ENCODE results near the gene MAP2. TPM values are rescaled to one million over a fixed set of nuclear protein-coding genes. Genes with fewer than 3 reads are reported as not detected.
A peak's percentile ranks its signal among the peaks of the same experiment; 100 is the strongest.

MAP2 gene
- total RNA-seq, 4 donors from 2014 or later, result 5.8 to 14.5 (median 8.8) TPM

DNA sequence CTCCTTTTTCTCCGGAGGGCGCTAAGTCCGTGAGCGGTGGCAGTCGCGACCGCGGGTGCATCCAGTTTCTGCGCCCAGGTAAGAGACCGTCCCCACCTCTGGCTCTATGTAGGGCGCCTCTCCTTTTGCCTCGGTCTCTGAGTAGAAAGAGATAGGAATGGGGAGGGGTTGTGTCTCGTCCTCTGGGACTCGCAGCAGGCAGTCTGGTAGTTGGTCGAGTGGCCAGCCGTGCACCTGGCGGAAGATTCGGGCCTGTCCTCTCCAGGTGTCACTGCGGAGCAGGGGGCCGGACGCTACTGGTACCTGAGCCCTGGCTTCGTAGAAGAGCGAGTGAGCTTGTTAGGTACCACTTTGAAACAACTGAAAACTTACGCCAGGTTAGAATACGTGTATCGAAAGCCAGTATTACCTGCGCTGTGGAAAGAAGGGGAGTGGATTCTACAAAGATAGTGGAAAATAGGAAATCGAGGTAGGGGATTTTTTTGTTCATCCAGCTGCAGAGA, 403 bp downstream of the MAP2 start:
- H3K36me3 ChIP-seq, result no peaks in the 10 kb centered on the region
- H3K27ac ChIP-seq, result peak overlapping the region; percentile 46 to 84 (median 76)
- TF ChIP-seq, protein P1, sequence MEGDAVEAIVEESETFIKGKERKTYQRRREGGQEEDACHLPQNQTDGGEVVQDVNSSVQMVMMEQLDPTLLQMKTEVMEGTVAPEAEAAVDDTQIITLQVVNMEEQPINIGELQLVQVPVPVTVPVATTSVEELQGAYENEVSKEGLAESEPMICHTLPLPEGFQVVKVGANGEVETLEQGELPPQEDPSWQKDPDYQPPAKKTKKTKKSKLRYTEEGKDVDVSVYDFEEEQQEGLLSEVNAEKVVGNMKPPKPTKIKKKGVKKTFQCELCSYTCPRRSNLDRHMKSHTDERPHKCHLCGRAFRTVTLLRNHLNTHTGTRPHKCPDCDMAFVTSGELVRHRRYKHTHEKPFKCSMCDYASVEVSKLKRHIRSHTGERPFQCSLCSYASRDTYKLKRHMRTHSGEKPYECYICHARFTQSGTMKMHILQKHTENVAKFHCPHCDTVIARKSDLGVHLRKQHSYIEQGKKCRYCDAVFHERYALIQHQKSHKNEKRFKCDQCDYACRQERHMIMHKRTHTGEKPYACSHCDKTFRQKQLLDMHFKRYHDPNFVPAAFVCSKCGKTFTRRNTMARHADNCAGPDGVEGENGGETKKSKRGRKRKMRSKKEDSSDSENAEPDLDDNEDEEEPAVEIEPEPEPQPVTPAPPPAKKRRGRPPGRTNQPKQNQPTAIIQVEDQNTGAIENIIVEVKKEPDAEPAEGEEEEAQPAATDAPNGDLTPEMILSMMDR (IDR thresholded peaks at IDR 0.05), result no peak
- TF ChIP-seq POLR2A (IDR thresholded peaks at IDR 0.05), result no peak
- H3K4me3 ChIP-seq, result peak overlapping the region; percentile 53 to 69 (median 64)
- WGBS, 2 donors, result 2 to 4% methylated on average over 6 to 27 of the region's 28 CpGs
- peaks cover 0 to 51% (median 16%) of the 10 kb centered on the region in 3 donors for H3K4me1 ChIP-seq
- H3K27me3 ChIP-seq, result no peaks in the 10 kb centered on the region
- intact Hi-C loops (cut with DNase I), result loop anchor here (5.0 to 10.0 kb wide), 2 partner anchors 87 to 131 kb away; no protein-coding TSS in a partner anchor
- no peak for DNase-seq
- H3K9me3 ChIP-seq, result no peaks in the 10 kb centered on the region

DNA sequence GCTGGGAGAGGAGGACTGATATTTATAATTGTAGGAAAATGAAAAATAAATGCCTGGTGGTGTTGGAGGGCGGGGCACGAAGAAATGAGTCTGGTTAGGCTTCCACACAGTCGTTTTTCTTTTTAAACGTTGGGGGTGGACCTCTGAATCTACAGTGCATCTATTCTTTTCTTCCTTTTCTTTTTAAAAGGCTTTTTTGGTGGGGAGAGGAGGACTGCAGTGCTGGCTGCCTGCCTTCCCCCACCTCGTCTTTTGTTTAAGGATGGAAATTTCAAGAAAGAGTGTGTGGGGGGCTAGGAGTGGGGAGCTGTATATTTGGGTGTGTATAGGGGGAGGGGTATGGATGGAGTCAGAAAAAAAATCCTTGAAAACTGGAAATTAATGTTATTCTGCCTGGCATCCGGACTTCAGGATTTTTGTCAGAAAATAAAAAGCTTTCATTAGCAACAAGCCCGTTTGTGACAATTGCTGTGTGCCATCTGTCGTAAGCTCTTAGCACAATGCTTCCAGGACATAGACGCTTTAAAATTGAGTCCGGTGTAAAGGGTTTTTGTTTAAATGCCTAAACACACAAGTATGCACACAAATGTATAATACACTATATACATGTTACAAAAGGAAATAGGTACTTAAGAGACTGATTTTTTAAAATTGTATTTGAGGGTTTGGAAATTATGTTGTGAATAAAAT, 1.1 kb downstream of the MAP2 start:
- Histone ChIP-seq H3K4me3 (peak overlapping the region; percentile 53 to 69 (median 64)), H3K27me3 (no peaks in the 10 kb centered on the region), H3K36me3 (no peaks in the 10 kb centered on the region), H3K4me1 (peaks cover 0 to 51% (median 16%) of the 10 kb centered on the region in 3 donors), H3K9me3 (no peaks in the 10 kb centered on the region), H3K27ac (peak overlapping the region in 1 of 4 donors; percentile 84)
- TF ChIP-seq, protein P1 (IDR thresholded peaks at IDR 0.05), result no peak
- no peak for TF ChIP-seq POLR2A (IDR thresholded peaks at IDR 0.05)
- intact Hi-C loops (cut with DNase I), result loop anchor here (5.0 to 10.0 kb wide), 2 partner anchors 88 to 130 kb away; no protein-coding TSS in a partner anchor
- WGBS, 2 donors, result 3 to 5% methylated on average over 10 of the region's 10 CpGs
- DNase-seq, result no peak

DNA sequence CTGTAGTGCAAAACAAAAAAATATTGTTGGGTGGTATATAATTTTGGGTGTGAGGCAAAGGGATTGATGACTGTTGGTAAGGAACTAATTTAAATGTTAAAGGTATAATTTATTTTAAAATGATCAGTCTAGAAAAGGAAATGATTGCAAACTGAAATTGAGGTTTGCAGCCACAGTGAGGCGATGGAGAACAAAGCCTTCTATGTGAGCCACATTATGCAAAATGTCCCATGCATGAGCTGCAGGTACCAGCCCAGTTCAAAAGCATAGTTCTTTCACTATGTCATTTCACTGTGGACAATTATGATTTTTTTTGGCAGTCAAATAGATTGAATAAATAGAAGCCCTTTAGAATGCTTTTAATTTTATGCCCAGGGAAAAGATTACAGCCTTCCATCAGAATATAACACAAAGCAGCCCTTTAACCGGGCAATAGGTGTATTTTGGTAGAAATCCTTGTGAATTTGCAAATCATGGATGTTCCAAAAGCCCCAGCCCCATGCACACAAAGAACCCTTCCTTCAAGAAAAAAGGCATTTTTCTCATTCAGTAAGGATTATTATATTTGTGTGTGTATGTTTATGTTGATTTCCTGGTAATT, 1.7 kb downstream of the MAP2 start:
- Histone ChIP-seq H3K36me3 (no peaks in the 10 kb centered on the region), H3K9me3 (no peaks in the 10 kb centered on the region), H3K27ac (peak overlapping the region in 1 of 4 donors; percentile 84), H3K4me3 (peak overlapping the region in 3 of 4 donors; percentile 62 to 69 (median 67)), H3K4me1 (peaks cover 0 to 51% (median 16%) of the 10 kb centered on the region in 3 donors), H3K27me3 (no peaks in the 10 kb centered on the region)
- intact Hi-C loops (cut with DNase I), result loop anchor here (10.0 kb wide), 1 partner anchor 129 kb away; no protein-coding TSS in a partner anchor
- WGBS, 2 donors, result 34 to 35% methylated on average over 2 of the region's 2 CpGs
- TF ChIP-seq POLR2A (IDR thresholded peaks at IDR 0.05), result no peak
- TF ChIP-seq, protein P1 (IDR thresholded peaks at IDR 0.05), result peak in 5 of 6 experiments; percentile 29 to 64 (median 39)
- no peak for DNase-seq

- Histone ChIP-seq H3K27ac (peak overlapping the region in 2 of 4 donors; percentile 26 to 60), H3K27me3 (no peaks in the 10 kb centered on the region), H3K9me3 (no peaks in the 10 kb centered on the region), H3K36me3 (no peaks in the 10 kb centered on the region), H3K4me1 (peaks cover 0 to 53% (median 16%) of the 10 kb centered on the region in 3 donors), H3K4me3 (no peak overlapping the region)
- intact Hi-C loops (cut with DNase I), result loop anchor here (10.0 kb wide), 1 partner anchor 128 kb away; no protein-coding TSS in a partner anchor
- TF ChIP-seq, protein P1 (IDR thresholded peaks at IDR 0.05), result no peak
- TF ChIP-seq POLR2A (IDR thresholded peaks at IDR 0.05), result no peak
- no peak for DNase-seq
Observed at GRCh38 chr2:209426432-209426831, 2.6 kb downstream of the MAP2 start.

DNA sequence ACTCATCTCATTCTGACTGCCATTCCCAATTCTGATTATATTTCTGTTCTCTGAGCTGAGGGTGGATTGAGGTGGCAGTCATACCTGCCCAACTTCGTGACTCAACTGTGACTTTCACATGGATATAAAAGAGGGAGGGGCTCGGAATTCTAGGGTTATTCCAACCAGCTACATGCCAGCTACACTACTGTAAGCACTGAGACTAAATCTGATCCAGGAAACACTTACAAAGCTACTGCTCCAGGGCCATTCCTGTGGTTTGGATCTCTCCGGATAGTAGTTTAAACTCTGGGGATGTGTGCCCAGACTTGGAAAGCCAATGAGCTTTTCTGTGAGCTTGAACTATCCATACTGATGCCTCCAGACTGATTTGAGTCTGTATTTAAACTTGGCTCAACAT, 7.9 kb downstream of the MAP2 start:
- Histone ChIP-seq H3K27me3 (no peaks in the 10 kb centered on the region), H3K4me3 (no peak overlapping the region), H3K4me1 (peaks cover 0 to 15% (median 0%) of the 10 kb centered on the region in 3 donors), H3K9me3 (no peaks in the 10 kb centered on the region), H3K36me3 (no peaks in the 10 kb centered on the region), H3K27ac (peak overlapping the region; percentile 5 to 72 (median 38))
- DNase-seq, result no peak
- intact Hi-C loops (cut with DNase I), result no loop called here
- TF ChIP-seq, protein P1 (IDR thresholded peaks at IDR 0.05), result no peak
- TF ChIP-seq POLR2A (IDR thresholded peaks at IDR 0.05), result no peak
- 27 to 36% methylated on average over 3 of the region's 3 CpGs for WGBS, 2 donors
